ENCODE data around the gene ZNF79.

DNA sequence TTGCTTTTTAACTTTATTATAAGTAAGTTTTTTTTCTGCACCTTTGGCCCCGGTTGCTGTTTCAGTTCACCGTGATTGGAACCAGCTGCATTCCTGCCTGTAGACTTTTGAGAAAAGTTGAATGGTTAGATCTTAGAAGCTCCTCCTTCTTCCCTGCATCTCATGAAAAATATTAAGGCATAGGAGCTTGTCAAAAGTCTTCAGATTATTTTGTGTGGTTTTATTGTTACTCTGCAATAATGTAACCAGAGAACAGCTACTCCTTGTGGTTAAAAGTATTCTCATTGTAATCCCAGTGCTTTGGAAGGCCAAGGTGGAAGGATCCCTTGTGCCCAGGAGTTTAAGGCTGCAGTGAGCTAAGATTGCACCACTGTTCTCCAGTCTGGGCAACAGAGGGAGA is 30.5 kb upstream of the ZNF79 start:
- TF ChIP-seq EZH2 (IDR thresholded peaks at IDR 0.05; ENCODE audit: insufficient read depth, poor library complexity, severe bottlenecking) (no peak), EZH2phosphoT487 (IDR thresholded peaks at IDR 0.05; ENCODE audit: insufficient read depth, low read depth) (no peak)
